ENCODE results near the gene GEMIN5.

Gene GEMIN5

DNA sequence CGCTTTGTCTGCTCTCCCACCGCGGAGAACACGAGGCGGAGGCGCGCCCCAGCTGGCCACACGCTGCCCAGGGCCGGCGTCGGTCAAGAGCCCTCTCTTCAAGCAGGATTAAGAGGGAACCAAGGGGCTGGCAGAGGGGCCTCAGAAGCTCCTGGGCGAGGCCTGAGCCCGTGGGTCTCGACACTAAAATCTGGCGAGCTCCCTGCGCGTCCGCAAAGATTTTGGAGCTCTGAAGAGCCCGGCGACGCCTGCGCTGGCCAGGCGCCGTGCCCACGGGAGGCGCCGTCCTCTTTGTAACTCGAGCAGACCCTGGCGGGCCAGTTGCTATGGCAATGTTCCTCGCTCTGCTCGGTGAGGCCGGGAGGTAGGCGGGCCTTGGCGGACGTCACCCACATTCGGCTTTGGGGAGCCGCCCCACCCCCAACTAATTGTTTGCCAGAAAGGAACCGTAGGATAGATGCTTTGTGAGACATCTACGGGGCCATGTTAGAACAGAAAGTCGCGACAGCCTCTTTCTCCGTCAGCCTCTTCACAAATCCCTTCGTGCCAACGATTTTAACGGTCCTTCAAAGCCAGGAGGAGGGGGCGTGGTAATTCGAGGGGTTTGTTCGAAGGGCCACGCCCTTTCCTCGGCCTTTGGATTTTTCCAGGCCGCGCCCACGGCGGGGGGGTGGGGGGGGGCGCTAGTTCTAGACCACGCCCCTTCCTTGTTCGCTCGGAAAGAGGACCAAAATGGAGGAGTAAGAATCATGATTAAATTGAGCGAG, 80.3 kb downstream of the GEMIN5 start:
- CTCF ChIA-PET: interaction anchor here (1.4 to 1.5 kb wide), 2 partner anchors 10 kb away, joined by 3 to 6 read pairs; no protein-coding TSS in a partner anchor
- POLR2A ChIA-PET: interaction anchor here (1.1 to 1.2 kb wide), 2 partner anchors 11 to 98 kb away, joined by 3 to 4 read pairs; no protein-coding TSS in a partner anchor
- DNase-seq (ENCODE audit: extremely low spot score): peak; percentile 89
- TF ChIP-seq, protein P1, sequence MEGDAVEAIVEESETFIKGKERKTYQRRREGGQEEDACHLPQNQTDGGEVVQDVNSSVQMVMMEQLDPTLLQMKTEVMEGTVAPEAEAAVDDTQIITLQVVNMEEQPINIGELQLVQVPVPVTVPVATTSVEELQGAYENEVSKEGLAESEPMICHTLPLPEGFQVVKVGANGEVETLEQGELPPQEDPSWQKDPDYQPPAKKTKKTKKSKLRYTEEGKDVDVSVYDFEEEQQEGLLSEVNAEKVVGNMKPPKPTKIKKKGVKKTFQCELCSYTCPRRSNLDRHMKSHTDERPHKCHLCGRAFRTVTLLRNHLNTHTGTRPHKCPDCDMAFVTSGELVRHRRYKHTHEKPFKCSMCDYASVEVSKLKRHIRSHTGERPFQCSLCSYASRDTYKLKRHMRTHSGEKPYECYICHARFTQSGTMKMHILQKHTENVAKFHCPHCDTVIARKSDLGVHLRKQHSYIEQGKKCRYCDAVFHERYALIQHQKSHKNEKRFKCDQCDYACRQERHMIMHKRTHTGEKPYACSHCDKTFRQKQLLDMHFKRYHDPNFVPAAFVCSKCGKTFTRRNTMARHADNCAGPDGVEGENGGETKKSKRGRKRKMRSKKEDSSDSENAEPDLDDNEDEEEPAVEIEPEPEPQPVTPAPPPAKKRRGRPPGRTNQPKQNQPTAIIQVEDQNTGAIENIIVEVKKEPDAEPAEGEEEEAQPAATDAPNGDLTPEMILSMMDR (IDR thresholded peaks at IDR 0.05; ENCODE audit: control extremely low read depth, extremely low read depth, low read depth, missing control alignments): no peak

DNA sequence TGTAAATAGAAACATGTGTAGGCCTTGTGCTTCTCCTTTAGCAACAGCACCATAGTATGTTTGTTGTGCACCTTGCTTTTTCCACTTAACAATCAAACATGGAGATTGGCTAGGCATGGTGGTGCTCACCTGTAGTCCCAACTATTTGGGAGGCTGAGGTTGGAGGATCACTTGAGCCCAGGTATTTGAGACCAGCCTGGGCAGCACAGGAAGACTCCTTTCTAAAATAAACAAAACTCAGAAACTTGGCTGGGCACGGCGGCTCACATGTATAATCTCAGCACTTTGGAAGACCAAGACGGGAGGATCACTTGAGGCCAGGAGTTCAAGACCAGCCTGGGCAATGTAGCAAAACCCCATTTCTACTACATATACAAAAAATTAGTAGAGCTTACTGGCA, 86.7 kb downstream of the GEMIN5 start:
- ChIA-PET CTCF (interaction anchor here (1.0 to 1.5 kb wide), 2 partner anchors 9 to 11 kb away, joined by 3 to 5 read pairs; no protein-coding TSS in a partner anchor), POLR2A (no interaction called here)
- DNase-seq (ENCODE audit: extremely low spot score): no peak
- TF ChIP-seq, protein P1 (IDR thresholded peaks at IDR 0.05; ENCODE audit: control extremely low read depth, extremely low read depth, low read depth, missing control alignments): no peak

DNA sequence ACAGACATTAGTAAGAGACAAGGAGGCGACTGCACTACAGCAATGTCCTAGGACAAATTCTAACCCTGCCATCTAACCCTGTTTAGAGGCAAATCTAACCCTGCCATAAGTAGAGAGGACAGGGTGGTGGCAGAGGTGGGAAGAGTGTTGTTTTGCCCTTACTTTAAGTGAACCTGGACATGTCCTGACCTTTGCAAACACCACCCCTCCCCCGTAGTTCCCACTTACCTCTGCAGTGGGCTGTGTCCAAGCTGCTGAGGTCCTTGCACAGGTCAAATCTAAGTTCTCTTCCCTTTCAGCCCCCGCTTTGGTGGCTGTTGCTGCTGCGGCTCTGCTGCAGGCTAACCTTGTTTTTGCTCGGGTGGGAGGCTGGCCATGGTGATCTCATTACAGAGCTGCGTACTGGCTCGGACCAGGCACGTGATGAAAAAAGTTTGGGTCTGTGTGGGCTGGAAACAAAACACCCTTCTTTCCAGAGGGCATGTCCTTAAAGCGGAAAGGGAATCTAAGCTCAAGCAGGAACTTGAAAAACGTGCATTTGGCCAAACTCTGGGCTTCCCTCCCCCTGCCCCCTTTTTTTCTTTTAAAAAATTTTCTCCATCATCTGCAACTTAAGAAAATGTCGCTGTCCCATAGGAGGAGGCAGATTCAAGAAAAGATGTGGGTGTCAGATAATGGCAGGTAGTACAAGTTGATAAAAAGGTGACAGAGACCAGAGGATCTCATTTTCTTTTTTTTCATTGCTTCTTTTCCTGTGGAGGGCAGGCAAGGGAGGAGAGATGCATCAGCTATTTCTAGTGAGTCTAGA, 87.6 kb downstream of the GEMIN5 start, which contains the start of gene FAXDC2:
Gene FAXDC2 (minus strand): TSS at position 349 of the 808 bp plus-strand sequence. CDS start 12,425 bp downstream, outside the sequence.
- peak; percentile 48 for DNase-seq (ENCODE audit: extremely low spot score)
- TF ChIP-seq, protein P1 (IDR thresholded peaks at IDR 0.05; ENCODE audit: control extremely low read depth, extremely low read depth, low read depth, missing control alignments): no peak
- ChIA-PET POLR2A (no interaction called here), CTCF (interaction anchor here (1.0 to 1.5 kb wide), 3 partner anchors 10 to 13 kb away, joined by 3 to 5 read pairs (median 3); no protein-coding TSS in a partner anchor)

DNA sequence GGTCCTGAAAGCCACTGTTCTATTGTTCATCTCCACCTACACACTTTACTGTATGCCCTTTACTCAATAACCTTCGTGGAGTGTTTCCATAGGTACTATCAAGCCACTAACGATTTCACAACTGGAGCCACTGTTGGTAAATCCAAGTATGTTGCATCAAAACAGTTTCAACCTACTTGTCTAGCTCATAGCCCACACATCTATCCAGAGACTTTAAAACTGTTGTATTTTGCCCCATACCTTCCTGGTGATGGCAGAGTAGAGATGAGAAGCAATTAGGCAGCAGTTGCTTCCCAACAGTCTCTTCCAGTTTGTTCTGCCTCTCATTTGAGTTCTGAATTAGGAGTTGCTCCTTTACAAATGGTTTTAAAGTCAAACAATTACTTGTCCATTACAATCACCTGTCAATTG, 88.2 kb downstream of the GEMIN5 start:
- CTCF ChIA-PET: interaction anchor here (1.4 kb wide), 1 partner anchor 13 kb away, joined by 3 read pairs; no protein-coding TSS in a partner anchor
- TF ChIP-seq, protein P1 (IDR thresholded peaks at IDR 0.05; ENCODE audit: control extremely low read depth, extremely low read depth, low read depth, missing control alignments): no peak
- no peak for DNase-seq (ENCODE audit: extremely low spot score)
- POLR2A ChIA-PET: no interaction called here

DNA sequence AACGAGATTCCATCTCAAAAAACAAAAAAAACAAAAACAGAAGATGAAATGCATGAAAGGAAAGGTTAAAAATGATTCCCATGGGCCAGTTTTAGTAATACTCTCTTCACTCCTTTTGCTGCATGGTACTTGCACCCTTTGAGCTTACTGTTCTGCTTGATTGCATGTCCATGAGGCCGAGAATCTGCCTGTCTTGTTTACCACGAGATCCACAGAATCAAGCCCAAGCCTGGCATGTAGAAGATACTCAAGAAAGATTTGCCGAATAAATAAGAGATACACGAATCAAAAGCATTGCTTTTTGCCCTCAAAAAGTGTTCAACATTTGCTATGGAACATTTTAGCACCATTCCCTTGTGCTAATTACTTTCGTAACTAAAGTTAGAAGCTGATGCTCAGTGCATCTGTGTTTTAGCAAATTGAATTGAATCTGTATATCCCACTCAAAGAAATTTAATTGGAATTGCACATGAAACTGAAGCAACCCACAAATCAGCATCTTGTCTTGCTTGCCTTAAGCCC, 88.7 kb downstream of the GEMIN5 start:
- TF ChIP-seq, protein P1 (IDR thresholded peaks at IDR 0.05; ENCODE audit: control extremely low read depth, extremely low read depth, low read depth, missing control alignments): no peak
- POLR2A ChIA-PET: no interaction called here
- DNase-seq (ENCODE audit: extremely low spot score): no peak
- CTCF ChIA-PET: interaction anchor here (1.4 kb wide), 1 partner anchor 12 kb away, joined by 3 read pairs; no protein-coding TSS in a partner anchor

DNA sequence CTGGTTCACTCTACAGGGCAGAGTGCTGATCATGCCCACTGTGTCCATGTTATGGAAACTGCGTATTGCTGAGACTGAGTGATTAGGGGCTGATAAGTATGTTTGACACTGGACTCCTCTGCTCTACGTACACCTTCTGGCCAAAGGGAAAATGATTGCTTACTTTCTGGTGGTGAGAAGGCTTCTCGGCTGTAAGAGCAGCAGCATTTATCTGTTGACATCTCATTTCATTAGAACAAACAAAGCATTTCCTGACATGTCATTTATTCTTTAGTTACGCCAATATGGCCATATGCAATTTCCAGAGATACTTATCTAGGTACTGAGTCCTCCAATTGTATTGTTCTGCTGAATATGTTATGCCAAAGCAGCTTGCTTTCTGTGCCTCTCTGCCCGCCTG, 93.2 kb downstream of the GEMIN5 start:
- ChIA-PET POLR2A (no interaction called here), CTCF (interaction anchor here (1.4 kb wide), 1 partner anchor 10 kb away, joined by 4 read pairs; no protein-coding TSS in a partner anchor)
- TF ChIP-seq, protein P1 (IDR thresholded peaks at IDR 0.05; ENCODE audit: control extremely low read depth, extremely low read depth, low read depth, missing control alignments): no peak
- DNase-seq (ENCODE audit: extremely low spot score): no peak

Measured in GM10248 (cell line).